ENCODE data around the gene TMEM208. TPM values are rescaled to one million over a fixed set of nuclear protein-coding genes. Genes with fewer than 3 reads are reported as not detected.
A peak's percentile ranks its signal among the peaks of the same experiment; 100 is the strongest.

Gene TMEM208
- total and polyA plus RNA-seq, 2 of the 8 experiments (the other 6 are each of a cell fraction or from before 2014, with no cell fraction given): 37.7 to 100.0 TPM

DNA sequence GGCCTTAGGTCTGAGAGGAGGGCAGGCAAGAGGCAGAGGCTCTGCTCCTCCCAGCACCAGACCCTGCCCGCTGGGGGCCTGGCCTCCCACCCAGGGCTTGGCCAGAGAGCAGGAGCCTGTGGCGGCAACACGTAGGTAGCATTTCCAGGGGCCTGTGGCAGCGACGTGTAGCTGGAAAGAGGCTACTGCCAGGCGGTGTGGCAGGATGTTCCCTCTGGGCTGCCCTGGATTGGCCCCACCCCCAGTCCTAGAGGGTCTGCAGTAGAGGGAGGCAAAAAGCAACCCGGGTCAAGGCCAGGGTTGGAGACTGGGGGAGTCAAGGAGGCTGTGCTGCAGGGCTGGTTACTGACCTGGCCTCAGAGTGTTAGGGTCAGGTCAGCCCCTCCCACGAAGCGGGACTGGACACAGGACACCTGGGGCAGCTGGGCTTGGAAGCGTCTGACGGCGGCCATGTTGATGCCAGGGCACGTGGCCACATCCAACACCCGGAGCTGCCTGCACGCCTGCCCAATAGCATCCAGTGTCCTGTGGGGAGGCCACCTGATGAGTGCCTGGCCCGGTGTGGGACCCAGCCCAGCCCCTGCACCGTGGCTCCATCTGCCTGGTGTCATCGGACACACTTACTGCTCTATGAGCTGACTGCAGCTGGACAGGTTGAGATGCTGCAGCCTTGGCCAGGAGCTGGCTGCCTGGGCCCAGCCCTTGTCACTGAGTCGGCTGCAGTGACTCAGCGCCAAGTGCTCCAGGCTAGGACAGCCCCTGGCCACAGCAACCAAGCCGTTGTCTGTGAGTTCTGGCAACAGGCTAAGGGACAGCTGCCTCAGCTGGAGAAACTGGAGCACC, 19.5 kb upstream of the TMEM208 start:
- no peak overlapping the region for H3K23ac ChIP-seq (ENCODE audit: insufficient read length)
- no peak overlapping the region for H3K4me2 ChIP-seq (ENCODE audit: insufficient read depth in 1 of 2, low read depth in 2 of 2, low read length in 2 of 2)
- H3K27me3 ChIP-seq (replicated peaks in 1 of 4; ENCODE audit: control insufficient read depth in 3 of 4, extremely low read depth in 1 of 4, insufficient read depth in 3 of 4, low read length in 3 of 4): peaks cover 0 to 6% (median 2%) of the 10 kb centered on the region in 4 experiments; a peak in 1 of 7 replicates
- H4K8ac ChIP-seq (ENCODE audit: extremely low read depth, insufficient read depth, low read length): peak overlapping the region; percentile 59; the same call in 1 of the 2 replicates
- H3K9me3 ChIP-seq (ENCODE audit: insufficient read depth in 2 of 2, low read depth in 1 of 2, low read length in 1 of 2): no peaks in the 10 kb centered on the region
- H2AK5ac ChIP-seq (ENCODE audit: low read depth, low read length): no peak overlapping the region; the same call in 1 of the 2 replicates
- WGBS, 2 experiments (ENCODE audit: extremely low coverage in 1 of 2, insufficient coverage in 1 of 2, insufficient read length in 1 of 2, insufficient replicate concordance in 2 of 2, low coverage in 1 of 2, low lambda C conversion rate in 2 of 2, missing lambda C conversion rate in 1 of 2): 85% methylated on average over 21 of the region's 21 CpGs; no CpG with 5 or more reads in 1 of the 2 experiments
- POLR2A ChIA-PET (ENCODE audit: partially characterized antibody): interaction anchor here (1.0 to 4.3 kb wide), 5 partner anchors 9 to 209 kb away, joined by 3 to 20 read pairs (median 3); partner anchors contain the start of gene TMEM208
- no peak overlapping the region for H2BK120ac ChIP-seq (replicated peaks; ENCODE audit: low read depth, low read length)
- CTCF ChIA-PET (ENCODE audit: partially characterized antibody): interaction anchor here (1.2 to 8.9 kb wide), 7 partner anchors 11 to 53 kb away, joined by 3 to 111 read pairs (median 5); partner anchors contain the start of genes E2F4, ELMO3 and TMEM208
- H3K4me3 ChIP-seq (ENCODE audit: extremely low read depth in 1 of 4, insufficient read depth in 2 of 4, low read depth in 3 of 4, low read length in 4 of 4): no peak overlapping the region
- FAIRE-seq (no peak), DNase-seq (ENCODE audit: low read depth in 1 of 2, low spot score in 2 of 2) (no peak)
- no peak overlapping the region for H2AFZ ChIP-seq (ENCODE audit: low read length)
- H3K79me1 ChIP-seq (ENCODE audit: low read depth, low read length): no peaks in the 10 kb centered on the region
- H3K27ac ChIP-seq (ENCODE audit: low read depth, low read length): no peak overlapping the region
- no peak for TF ChIP-seq CEBPB (IDR thresholded peaks at IDR 0.05; ENCODE audit: low read depth, low read length)
- TF ChIP-seq YY1 (IDR thresholded peaks at IDR 0.05; ENCODE audit: low read depth, low read length): 0 out of 2 replicates have a peak, but pooled peaks have one; percentile 61
- TF ChIP-seq, protein P1, sequence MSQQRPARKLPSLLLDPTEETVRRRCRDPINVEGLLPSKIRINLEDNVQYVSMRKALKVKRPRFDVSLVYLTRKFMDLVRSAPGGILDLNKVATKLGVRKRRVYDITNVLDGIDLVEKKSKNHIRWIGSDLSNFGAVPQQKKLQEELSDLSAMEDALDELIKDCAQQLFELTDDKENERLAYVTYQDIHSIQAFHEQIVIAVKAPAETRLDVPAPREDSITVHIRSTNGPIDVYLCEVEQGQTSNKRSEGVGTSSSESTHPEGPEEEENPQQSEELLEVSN (IDR thresholded peaks at IDR 0.05): no peak
- peak in 1 of 2 experiments; percentile 19; a peak in 1 of 3 replicates for TF ChIP-seq POLR2A (IDR thresholded peaks at IDR 0.05; ENCODE audit: control extremely low read depth in 1 of 2, low read depth in 2 of 2, low read length in 2 of 2)
- H3K4ac ChIP-seq (replicated peaks; ENCODE audit: insufficient read length, low read depth, low read length): no peak overlapping the region
- no peak overlapping the region for H2BK20ac ChIP-seq (ENCODE audit: low read length)
- H3K23me2 ChIP-seq (ENCODE audit: low read depth, low read length): no peaks in the 10 kb centered on the region
- H4K5ac ChIP-seq (ENCODE audit: insufficient read length, low read depth, low read length): no peak overlapping the region
- no peak overlapping the region for H3K56ac ChIP-seq (replicated peaks; ENCODE audit: insufficient read length, low read depth, low read length)
- peaks cover 0 to 3% (median 0%) of the 10 kb centered on the region in 4 experiments; a peak in 2 of 8 replicates for H3K36me3 ChIP-seq (ENCODE audit: control insufficient read depth in 2 of 4, insufficient read depth in 4 of 4, low read length in 3 of 4)
- no peak overlapping the region for H3K9ac ChIP-seq (replicated peaks in 1 of 4; ENCODE audit: extremely low read depth in 1 of 4, low read depth in 3 of 4, low read length in 3 of 4)
- peak overlapping the region; percentile 49 for H4K91ac ChIP-seq (replicated peaks; ENCODE audit: insufficient read length, low read length)
- H2BK12ac ChIP-seq (ENCODE audit: low read depth, low read length): peak overlapping the region; percentile 50; the same call in 1 of the 2 replicates
- H3K18ac ChIP-seq (ENCODE audit: extremely low read depth, low read length): peak overlapping the region; percentile 71
- peaks cover 0 to 10% (median 1%) of the 10 kb centered on the region in 4 experiments; a peak in 2 of 7 replicates for H3K4me1 ChIP-seq (replicated peaks in 1 of 4; ENCODE audit: control insufficient read depth in 3 of 4, insufficient read depth in 4 of 4, low read length in 3 of 4)
- no peaks in the 10 kb centered on the region for H3K79me2 ChIP-seq (ENCODE audit: control insufficient read depth in 1 of 2, insufficient read depth in 2 of 2, low read length in 2 of 2)
- no peak overlapping the region for H2BK15ac ChIP-seq (ENCODE audit: low read length)
- peaks cover 0 to 1% of the 10 kb centered on the region in 2 experiments for H4K20me1 ChIP-seq (replicated peaks in 1 of 2; ENCODE audit: control insufficient read depth in 1 of 2, insufficient read depth in 2 of 2, low read length in 2 of 2)
- peak overlapping the region; percentile 60; the same call in 1 of the 2 replicates for H2BK5ac ChIP-seq (ENCODE audit: low read depth, low read length)
- H3K14ac ChIP-seq (ENCODE audit: insufficient read length): no peak overlapping the region
